ENCODE results near the gene STK16. TPM values are rescaled to one million over a fixed set of nuclear protein-coding genes. Genes with fewer than 3 reads are reported as not detected.

STK16 gene
- total and polyA plus RNA-seq, 2 of the 13 experiments (the other 11 are each of a cell fraction or from before 2014, with no cell fraction given) = 28.0 to 50.9 TPM

- TF ChIP-seq ZNF557 (CRISPR knock-in tag; IDR thresholded peaks at IDR 0.05) (peak; percentile 90; the same call in 1 of the 2 replicates), GATAD1 (CRISPR knock-in tag; IDR thresholded peaks at IDR 0.05) (0 out of 2 replicates have a peak, but pooled peaks have one; percentile 53), REST (IDR thresholded peaks at IDR 0.05; ENCODE audit: borderline replicate concordance in 1 of 2, low read depth in 1 of 2, low read length in 2 of 2) (peak in 1 of 2 experiments; percentile 36; a peak in 1 of 4 replicates), KDM2A (CRISPR knock-in tag; IDR thresholded peaks at IDR 0.05; ENCODE audit: borderline replicate concordance, low read depth) (peak; percentile 99), AFF4 (CRISPR knock-in tag; IDR thresholded peaks at IDR 0.05) (0 out of 2 replicates have a peak, but pooled peaks have one; percentile 82), GATAD2A (CRISPR knock-in tag; IDR thresholded peaks at IDR 0.05) (no peak), HDAC6 (IDR thresholded peaks at IDR 0.05; ENCODE audit: low read depth, low read length) (no peak), KDM4B (CRISPR knock-in tag; IDR thresholded peaks at IDR 0.05) (no peak; the same call in 1 of the 2 replicates), NR3C1 (CRISPR knock-in tag; IDR thresholded peaks at IDR 0.05) (no peak), ARID2 (CRISPR knock-in tag; IDR thresholded peaks at IDR 0.05; ENCODE audit: borderline replicate concordance) (peak; percentile 98), NAIF1 (CRISPR knock-in tag; IDR thresholded peaks at IDR 0.05; ENCODE audit: borderline replicate concordance) (peak; percentile 57; the same call in 1 of the 2 replicates), TBX2 (CRISPR knock-in tag; IDR thresholded peaks at IDR 0.05; ENCODE audit: borderline replicate concordance) (peak; percentile 32; the same call in 1 of the 2 replicates), HMGXB4 (CRISPR knock-in tag; IDR thresholded peaks at IDR 0.05; ENCODE audit: borderline replicate concordance in 1 of 2, low read depth in 1 of 2) (peak; percentile 4 to 77; a peak in 1 of 4 replicates), LRRFIP1 (CRISPR knock-in tag; conservative IDR thresholded peaks at IDR 0.05) (no peak), ZNF383 (CRISPR knock-in tag; IDR thresholded peaks at IDR 0.05; ENCODE audit: borderline replicate concordance) (0 out of 2 replicates have a peak, but pooled peaks have one; percentile 78)
Observed at GRCh38 chr2:219206328-219207133, 38.7 kb upstream of the STK16 start, which contains the start of gene ZFAND2B (continued).
